ENCODE measurements around the gene GSC2. TPM values are rescaled to one million over a fixed set of nuclear protein-coding genes. Genes with fewer than 3 reads are reported as not detected.
A peak's percentile ranks its signal among the peaks of the same experiment; 100 is the strongest.

Gene GSC2, protein sequence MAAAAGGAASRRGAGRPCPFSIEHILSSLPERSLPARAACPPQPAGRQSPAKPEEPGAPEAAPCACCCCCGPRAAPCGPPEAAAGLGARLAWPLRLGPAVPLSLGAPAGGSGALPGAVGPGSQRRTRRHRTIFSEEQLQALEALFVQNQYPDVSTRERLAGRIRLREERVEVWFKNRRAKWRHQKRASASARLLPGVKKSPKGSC
- total RNA-seq = not detected
- long read RNA-seq = 0 reads

GRCh38 chr22:19149991-19150390 lies at the start of gene GSC2:
TSS of gene GSC2 (minus strand) at chr22:19150292. CDS start at chr22:19150283, 9 bp downstream.
- Histone ChIP-seq H3K27ac (replicated peaks) (no peak within 1 kb of the TSS), H3K4me1 (peaks cover 11% of the 10 kb centered on the region), H3K36me3 (no peaks in the 10 kb centered on the region), H3K4me3 (peak within 1 kb of the TSS; percentile 50), H3K27me3 (ENCODE audit: low read depth) (peaks cover 77% of the 10 kb centered on the region), H3K9me3 (replicated peaks) (no peaks in the 10 kb centered on the region)
- intact Hi-C loops (cut with micrococcal nuclease) = no loop called here
- TF ChIP-seq CTCF (IDR thresholded peaks at IDR 0.05; ENCODE audit: borderline replicate concordance) = no peak
- DNase-seq = no peak

DNA sequence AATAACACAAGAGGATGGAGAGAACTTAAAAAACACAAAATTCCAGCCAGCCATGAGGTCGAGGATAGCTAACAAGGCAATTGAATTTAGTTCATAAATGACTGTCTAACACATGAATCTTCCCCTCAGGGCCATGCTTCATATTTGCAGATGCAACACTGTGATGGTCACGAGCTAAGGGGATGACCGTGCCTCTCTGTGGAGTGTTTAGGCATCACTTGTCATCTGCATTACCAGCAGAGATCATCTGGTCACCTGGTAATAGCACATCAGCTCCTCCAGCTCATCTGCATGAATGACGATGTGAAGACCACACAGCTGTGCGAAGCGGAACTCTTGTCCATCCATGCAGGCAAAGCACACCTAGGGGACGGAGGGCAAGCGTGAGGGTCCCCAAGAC lies 49.4 kb upstream of the GSC2 start:
- no peak overlapping the region for H3K27ac ChIP-seq (replicated peaks)
- no peaks in the 10 kb centered on the region for H3K27me3 ChIP-seq (ENCODE audit: low read depth)
- H3K36me3 ChIP-seq = peaks cover 36% of the 10 kb centered on the region
- no peaks in the 10 kb centered on the region for H3K4me1 ChIP-seq
- TF ChIP-seq CTCF (IDR thresholded peaks at IDR 0.05; ENCODE audit: borderline replicate concordance) = no peak
- H3K4me3 ChIP-seq = no peak overlapping the region
- H3K9me3 ChIP-seq (replicated peaks) = no peaks in the 10 kb centered on the region
- intact Hi-C loops (cut with micrococcal nuclease) = no loop called here
- DNase-seq = no peak

GRCh38 chr22:19197997-19198865 lies 48.1 kb upstream of the GSC2 start:
- TF ChIP-seq CTCF (IDR thresholded peaks at IDR 0.05; ENCODE audit: borderline replicate concordance) = no peak
- H3K9me3 ChIP-seq (replicated peaks) = no peaks in the 10 kb centered on the region
- H3K27ac ChIP-seq (replicated peaks) = no peak overlapping the region
- DNase-seq = no peak
- peaks cover 46% of the 10 kb centered on the region for H3K36me3 ChIP-seq
- intact Hi-C loops (cut with micrococcal nuclease) = no loop called here
- H3K4me3 ChIP-seq = no peak overlapping the region
- H3K27me3 ChIP-seq (ENCODE audit: low read depth) = no peaks in the 10 kb centered on the region
- no peaks in the 10 kb centered on the region for H3K4me1 ChIP-seq

DNA sequence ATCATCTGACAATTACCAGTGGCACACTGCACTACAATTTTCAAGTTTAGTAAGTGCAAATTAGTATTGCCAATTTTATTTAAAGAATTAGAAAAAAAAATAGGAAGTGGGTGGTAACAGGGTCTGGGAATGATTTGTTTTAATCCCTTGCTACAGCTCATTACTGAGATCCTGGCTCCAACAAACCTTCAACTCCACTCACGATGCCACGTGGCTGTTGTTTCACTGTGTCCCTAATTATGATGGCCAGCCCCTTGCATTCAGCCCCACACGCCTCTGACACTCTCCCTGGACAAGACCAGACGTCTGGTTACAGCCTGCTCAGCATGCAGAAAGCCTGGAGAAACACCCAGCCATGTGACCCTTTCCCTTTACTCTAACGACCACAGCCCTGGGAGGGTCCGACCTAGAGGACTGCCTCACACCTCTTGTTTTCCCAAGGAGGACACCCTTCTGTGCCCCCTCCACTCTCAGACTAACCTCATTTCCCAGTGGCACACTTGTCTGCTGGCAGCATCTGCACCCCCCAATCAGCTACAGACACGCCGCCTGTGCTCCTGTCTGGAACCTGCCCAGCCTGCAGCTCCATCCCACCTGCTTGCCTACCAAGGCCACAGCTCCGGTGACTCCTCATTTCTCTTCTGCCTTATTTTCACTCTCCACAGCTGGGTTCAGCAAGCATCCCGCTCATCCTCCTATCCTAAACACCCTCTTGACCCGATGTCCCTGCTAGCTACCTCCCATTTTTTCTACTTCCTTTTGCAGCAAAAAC lies 46.9 kb upstream of the GSC2 start:
- peaks cover 49% of the 10 kb centered on the region for H3K36me3 ChIP-seq
- no peak for DNase-seq
- H3K27me3 ChIP-seq (ENCODE audit: low read depth) = no peaks in the 10 kb centered on the region
- TF ChIP-seq CTCF (IDR thresholded peaks at IDR 0.05; ENCODE audit: borderline replicate concordance) = no peak
- no peak overlapping the region for H3K4me3 ChIP-seq
- no peaks in the 10 kb centered on the region for H3K4me1 ChIP-seq
- intact Hi-C loops (cut with micrococcal nuclease) = no loop called here
- H3K27ac ChIP-seq (replicated peaks) = no peak overlapping the region
- no peaks in the 10 kb centered on the region for H3K9me3 ChIP-seq (replicated peaks)

All from left ventricle myocardium inferior (tissue), 1 donor.